SK-N-SH (cell line): ENCODE measurements around the gene LMBR1.

ENCODE experiments used
- ELF1 ChIP-seq: IDR thresholded peaks from 2 replicates; pipeline ENCODE4 v1.4.0; 2012
- JUND ChIP-seq: IDR thresholded peaks from 2 replicates; pipeline ENCODE4 v1.4.0; 2012

DNA sequence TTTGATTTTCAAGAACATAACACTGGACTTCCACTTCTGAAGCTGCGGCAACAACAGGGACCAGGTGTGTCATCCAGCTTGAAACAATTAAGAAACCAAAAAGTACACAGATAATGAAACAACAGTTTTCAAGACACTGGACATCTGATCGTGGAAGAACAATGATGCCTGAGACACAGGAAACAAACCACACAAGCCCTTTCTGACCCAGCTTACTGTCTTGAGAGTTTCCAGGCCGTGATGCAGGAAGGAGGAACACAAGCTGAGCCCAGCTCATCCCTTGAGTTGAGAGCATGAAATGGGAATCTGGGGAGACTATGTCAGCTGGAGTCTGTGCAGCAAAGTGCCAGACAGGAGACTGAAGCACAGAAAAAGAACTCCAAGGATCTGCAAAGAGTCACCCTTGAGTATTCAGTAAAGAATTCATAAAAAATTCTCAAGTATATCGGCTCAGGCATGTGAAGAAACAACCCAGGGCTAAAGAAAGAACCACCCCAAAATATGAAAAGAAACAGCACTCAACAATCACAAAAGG lies 160.8 kb downstream of the LMBR1 start:
- no peak for TF ChIP-seq ELF1
- TF ChIP-seq JUND, result no peak
